K562 (cell line): ENCODE results near the gene BLM. TPM values are rescaled to one million over a fixed set of nuclear protein-coding genes. Genes with fewer than 3 reads are reported as not detected.

Experiments used
- CBX8 ChIP-seq: fragments of 200-600 bp; sonication (generic); IDR thresholded peaks from 2 replicates; pipeline ENCODE4 v1.6.1; 2012; ENCODE audit warnings: borderline replicate concordance, mixed run types, low read depth, mild to moderate bottlenecking, moderate library complexity, mixed read lengths, low read length, control low read depth, inconsistent platforms; ENCODE audit not compliant: poor library complexity, severe bottlenecking; ENCODE audit errors: extremely low read depth
- E2F3 ChIP-seq: fragments of 250-450 bp; sonication (Bioruptor Pico); IDR thresholded peaks from 2 replicates; pipeline ENCODE4 v1.4.0; 2020; ENCODE audit warnings: mild to moderate bottlenecking
- ELF2 ChIP-seq: fragments of 250-450 bp; sonication (Bioruptor Pico); IDR thresholded peaks from 2 replicates; pipeline ENCODE4 v1.5.0; 2021; ENCODE audit warnings: mild to moderate bottlenecking
- HDAC3 ChIP-seq: fragments of 450-650 bp; IDR thresholded peaks from 2 replicates; pipeline ENCODE4 v1.6.1; 2018; ENCODE audit warnings: borderline replicate concordance, mild to moderate bottlenecking, moderate library complexity; ENCODE audit not compliant: partially characterized antibody
- KDM2B ChIP-seq: fragments of 250-450 bp; sonication (Bioruptor Pico); IDR thresholded peaks from 2 replicates; pipeline ENCODE4 v1.8.0; 2021; ENCODE audit warnings: mild to moderate bottlenecking, moderate library complexity
- MEIS2 ChIP-seq: fragments of 450-650 bp; IDR thresholded peaks from 2 replicates; pipeline ENCODE4 v1.6.1; 2014; ENCODE audit warnings: mild to moderate bottlenecking; ENCODE audit not compliant: partially characterized antibody
- PCBP2 ChIP-seq: fragments of 200-400 bp; formaldehyde crosslinking; IDR thresholded peaks from 2 replicates; pipeline ENCODE4 v1.6.1; 2018; ENCODE audit warnings: low read length, low read depth, mild to moderate bottlenecking, moderate library complexity; ENCODE audit not compliant: poor library complexity, severe bottlenecking
- PHB ChIP-seq: fragments of 250-450 bp; sonication (Bioruptor Pico); IDR thresholded peaks from 2 replicates; pipeline ENCODE4 v1.5.0; 2021
- SMARCA4 ChIP-seq: fragments of 450-650 bp; IDR thresholded peaks from 2 replicates; pipeline ENCODE4 v1.6.1; 2016
- SRSF9 ChIP-seq: fragments of 200-400 bp; formaldehyde crosslinking; IDR thresholded peaks from 2 replicates; pipeline ENCODE4 v1.6.1; 2017; ENCODE audit warnings: low read depth, low read length, borderline replicate concordance
- TCF3 ChIP-seq: sonication (generic); formaldehyde crosslinking; IDR thresholded peaks from 2 replicates; pipeline ENCODE4 v1.4.0; 2020; ENCODE audit warnings: mild to moderate bottlenecking, missing genetic modification reagents
- TEAD4 ChIP-seq, 2 experiments: sonication (generic) in 1 of 2; formaldehyde crosslinking in 1 of 2; IDR thresholded peaks; 2 replicates each; pipeline versions ENCODE4 v1.6.1 to v1.8.0; 2012 to 2022; ENCODE audit warnings: borderline replicate concordance in 1 of 2, inconsistent platforms in 1 of 2, low read length in 1 of 2, mild to moderate bottlenecking in 1 of 2, missing genetic modification reagents in 1 of 2
- ZKSCAN3 ChIP-seq: fragments of 250-450 bp; sonication (Bioruptor Pico); IDR thresholded peaks from 2 replicates; pipeline ENCODE4 v1.4.0; 2020
- ZNF12 ChIP-seq: sonication (generic); formaldehyde crosslinking; IDR thresholded peaks from 2 replicates; pipeline ENCODE4 v1.4.0; 2020; ENCODE audit warnings: mild to moderate bottlenecking, missing genetic modification reagents
- ZNF217 ChIP-seq: sonication (generic); formaldehyde crosslinking; IDR thresholded peaks from 2 replicates; pipeline ENCODE4 v1.8.0; 2022; ENCODE audit warnings: mild to moderate bottlenecking, missing genetic modification reagents
- ZNF3 ChIP-seq: fragments of 250-450 bp; sonication (Bioruptor Pico); IDR thresholded peaks from 2 replicates; pipeline ENCODE4 v1.5.0; 2021; ENCODE audit warnings: mild to moderate bottlenecking, moderate library complexity
- ZNF384 ChIP-seq: IDR thresholded peaks from 2 replicates; pipeline ENCODE4 v1.6.1; 2012; ENCODE audit warnings: low read depth, low read length, improper control_type of control experiment
- ZNF551 ChIP-seq: fragments of 250-450 bp; sonication (Bioruptor Pico); IDR thresholded peaks from 2 replicates; pipeline ENCODE4 v1.5.0; 2021; ENCODE audit warnings: mild to moderate bottlenecking, moderate library complexity
- ZNF79 ChIP-seq: fragments of 250-450 bp; sonication (Bioruptor Pico); IDR thresholded peaks from 2 replicates; pipeline ENCODE4 v1.4.0; 2020; ENCODE audit warnings: low read depth, mild to moderate bottlenecking, moderate library complexity
- polyA plus RNA-seq, 8 experiments: library from polyadenylated mRNA; depleted of rRNA in 4 of 8; stranded (reverse) in 5 of 8; unstranded in 3 of 8; fragments of >200 nt; fragmentation: Nextera tagmentation in 2 of 8; fragmentation: Illumina TruSeq in 1 of 8; extraction: Ambion mirVana in 2 of 8; extraction: Trizol in 1 of 8; gene quantifications; 2 replicates each; pipeline versions ENCODE4 v1.2.1 to v1.2.3, GENCODE V29; 2011 to 2014; ENCODE audit warnings: inconsistent platforms in 1 of 8, missing spikeins in 1 of 8
- total RNA-seq, 7 experiments: library from RNA; depleted of rRNA in 6 of 7; stranded (reverse); fragments of >200 nt in 6 of 7; fragmentation: Illumina TruSeq in 2 of 7; extraction: Trizol in 2 of 7; gene quantifications; 2 replicates each; pipeline versions ENCODE4 v1.2.1 to v1.2.3, GENCODE V29; 2011 to 2021; ENCODE audit warnings: low replicate concordance in 1 of 7
- TF ChIP-seq, protein P1 (sequence below): IDR thresholded peaks from 2 replicates; pipeline ENCODE4 v1.6.1; 2011; ENCODE audit not compliant: insufficient read length; ENCODE audit errors: extremely low read depth
- TF ChIP-seq, protein P2 (sequence below): fragments of 250-450 bp; sonication (Bioruptor Pico); IDR thresholded peaks from 2 replicates; pipeline ENCODE4 v1.5.0; 2021
- TF ChIP-seq, protein P3 (sequence below): IDR thresholded peaks from 2 replicates; pipeline ENCODE4 v1.6.1; 2016; ENCODE audit warnings: missing genetic modification characterization, missing compliant biosample characterization
- TF ChIP-seq, protein P4 (sequence below): sonication (generic); formaldehyde crosslinking; IDR thresholded peaks from 2 replicates; pipeline ENCODE4 v1.8.0; 2022; ENCODE audit warnings: missing genetic modification reagents, mild to moderate bottlenecking, borderline replicate concordance

Gene BLM
- total and polyA plus RNA-seq, 9 of the 15 experiments (the other 6 are each of a cell fraction or from before 2014, with no cell fraction given): 21.0 to 56.0 (median 43.9) TPM

DNA sequence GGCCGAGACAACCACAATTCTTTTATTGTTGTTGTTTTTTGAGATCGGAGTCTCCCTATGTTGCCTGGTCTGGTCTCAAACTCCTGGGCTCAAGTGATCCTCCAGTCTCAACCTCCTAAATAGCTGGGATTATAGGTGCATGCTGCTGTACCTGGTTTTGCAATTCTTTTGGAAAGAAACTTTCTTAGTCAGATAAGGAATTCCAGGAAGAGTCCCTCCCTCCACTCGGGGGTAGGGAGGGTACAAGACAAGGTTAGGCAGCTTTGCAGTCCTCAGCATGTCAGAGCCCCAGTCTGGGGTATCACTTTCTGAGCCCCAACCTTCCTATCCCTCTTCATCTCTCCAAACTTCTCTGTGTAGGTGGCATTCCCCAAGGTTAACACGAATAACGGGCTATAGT is 117.5 kb downstream of the BLM start (continued):
- TF ChIP-seq, protein P1, sequence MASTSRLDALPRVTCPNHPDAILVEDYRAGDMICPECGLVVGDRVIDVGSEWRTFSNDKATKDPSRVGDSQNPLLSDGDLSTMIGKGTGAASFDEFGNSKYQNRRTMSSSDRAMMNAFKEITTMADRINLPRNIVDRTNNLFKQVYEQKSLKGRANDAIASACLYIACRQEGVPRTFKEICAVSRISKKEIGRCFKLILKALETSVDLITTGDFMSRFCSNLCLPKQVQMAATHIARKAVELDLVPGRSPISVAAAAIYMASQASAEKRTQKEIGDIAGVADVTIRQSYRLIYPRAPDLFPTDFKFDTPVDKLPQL: no peak
- no peak for TF ChIP-seq ELF2 (CRISPR knock-in tag)
- no peak for TF ChIP-seq ZNF384
- no peak for TF ChIP-seq ZNF3 (CRISPR knock-in tag)
- no peak for TF ChIP-seq ZNF79 (CRISPR knock-in tag)
- TF ChIP-seq, protein P2, sequence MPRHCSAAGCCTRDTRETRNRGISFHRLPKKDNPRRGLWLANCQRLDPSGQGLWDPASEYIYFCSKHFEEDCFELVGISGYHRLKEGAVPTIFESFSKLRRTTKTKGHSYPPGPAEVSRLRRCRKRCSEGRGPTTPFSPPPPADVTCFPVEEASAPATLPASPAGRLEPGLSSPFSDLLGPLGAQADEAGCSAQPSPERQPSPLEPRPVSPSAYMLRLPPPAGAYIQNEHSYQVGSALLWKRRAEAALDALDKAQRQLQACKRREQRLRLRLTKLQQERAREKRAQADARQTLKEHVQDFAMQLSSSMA: no peak
- TF ChIP-seq, protein P3, sequence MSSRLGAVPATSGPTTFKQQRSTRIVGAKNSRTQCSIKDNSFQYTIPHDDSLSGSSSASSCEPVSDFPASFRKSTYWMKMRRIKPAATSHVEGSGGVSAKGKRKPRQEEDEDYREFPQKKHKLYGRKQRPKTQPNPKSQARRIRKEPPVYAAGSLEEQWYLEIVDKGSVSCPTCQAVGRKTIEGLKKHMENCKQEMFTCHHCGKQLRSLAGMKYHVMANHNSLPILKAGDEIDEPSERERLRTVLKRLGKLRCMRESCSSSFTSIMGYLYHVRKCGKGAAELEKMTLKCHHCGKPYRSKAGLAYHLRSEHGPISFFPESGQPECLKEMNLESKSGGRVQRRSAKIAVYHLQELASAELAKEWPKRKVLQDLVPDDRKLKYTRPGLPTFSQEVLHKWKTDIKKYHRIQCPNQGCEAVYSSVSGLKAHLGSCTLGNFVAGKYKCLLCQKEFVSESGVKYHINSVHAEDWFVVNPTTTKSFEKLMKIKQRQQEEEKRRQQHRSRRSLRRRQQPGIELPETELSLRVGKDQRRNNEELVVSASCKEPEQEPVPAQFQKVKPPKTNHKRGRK: no peak
- TF ChIP-seq SRSF9: no peak
- TF ChIP-seq MEIS2: no peak
- no peak for TF ChIP-seq HDAC3
- TF ChIP-seq, protein P4, sequence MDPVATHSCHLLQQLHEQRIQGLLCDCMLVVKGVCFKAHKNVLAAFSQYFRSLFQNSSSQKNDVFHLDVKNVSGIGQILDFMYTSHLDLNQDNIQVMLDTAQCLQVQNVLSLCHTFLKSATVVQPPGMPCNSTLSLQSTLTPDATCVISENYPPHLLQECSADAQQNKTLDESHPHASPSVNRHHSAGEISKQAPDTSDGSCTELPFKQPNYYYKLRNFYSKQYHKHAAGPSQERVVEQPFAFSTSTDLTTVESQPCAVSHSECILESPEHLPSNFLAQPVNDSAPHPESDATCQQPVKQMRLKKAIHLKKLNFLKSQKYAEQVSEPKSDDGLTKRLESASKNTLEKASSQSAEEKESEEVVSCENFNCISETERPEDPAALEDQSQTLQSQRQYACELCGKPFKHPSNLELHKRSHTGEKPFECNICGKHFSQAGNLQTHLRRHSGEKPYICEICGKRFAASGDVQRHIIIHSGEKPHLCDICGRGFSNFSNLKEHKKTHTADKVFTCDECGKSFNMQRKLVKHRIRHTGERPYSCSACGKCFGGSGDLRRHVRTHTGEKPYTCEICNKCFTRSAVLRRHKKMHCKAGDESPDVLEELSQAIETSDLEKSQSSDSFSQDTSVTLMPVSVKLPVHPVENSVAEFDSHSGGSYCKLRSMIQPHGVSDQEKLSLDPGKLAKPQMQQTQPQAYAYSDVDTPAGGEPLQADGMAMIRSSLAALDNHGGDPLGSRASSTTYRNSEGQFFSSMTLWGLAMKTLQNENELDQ (CRISPR knock-in tag): no peak
- TF ChIP-seq PCBP2: no peak
- no peak for TF ChIP-seq KDM2B
- TF ChIP-seq E2F3: no peak
- TF ChIP-seq CBX8: no peak
- TF ChIP-seq ZNF551 (CRISPR knock-in tag): no peak
- 0 out of 2 replicates have a peak, but pooled peaks have one; percentile 22 for TF ChIP-seq SMARCA4
- TF ChIP-seq ZNF217 (CRISPR knock-in tag): no peak
- TF ChIP-seq TCF3 (CRISPR knock-in tag): 0 out of 2 replicates have a peak, but pooled peaks have one; percentile 9
- TF ChIP-seq TEAD4 (IDR thresholded peaks at IDR 0.05; ENCODE audit: low read length): 0 out of 2 replicates have a peak, but pooled peaks have one; percentile 14
- no peak for TF ChIP-seq TEAD4 (CRISPR knock-in tag; IDR thresholded peaks at IDR 0.05; ENCODE audit: borderline replicate concordance)
- no peak for TF ChIP-seq ZKSCAN3 (CRISPR knock-in tag)
- TF ChIP-seq PHB (CRISPR knock-in tag): no peak
- no peak for TF ChIP-seq ZNF12
